Stromal cell of bone marrow (primary cell): ENCODE results near the gene HOXC5.

Experiments used
- DNase-seq: peaks from one replicate; pipeline ENCODE4 v3.0.0-alpha.2; 2012; ENCODE audit warnings: low read depth

Gene HOXC5

DNA sequence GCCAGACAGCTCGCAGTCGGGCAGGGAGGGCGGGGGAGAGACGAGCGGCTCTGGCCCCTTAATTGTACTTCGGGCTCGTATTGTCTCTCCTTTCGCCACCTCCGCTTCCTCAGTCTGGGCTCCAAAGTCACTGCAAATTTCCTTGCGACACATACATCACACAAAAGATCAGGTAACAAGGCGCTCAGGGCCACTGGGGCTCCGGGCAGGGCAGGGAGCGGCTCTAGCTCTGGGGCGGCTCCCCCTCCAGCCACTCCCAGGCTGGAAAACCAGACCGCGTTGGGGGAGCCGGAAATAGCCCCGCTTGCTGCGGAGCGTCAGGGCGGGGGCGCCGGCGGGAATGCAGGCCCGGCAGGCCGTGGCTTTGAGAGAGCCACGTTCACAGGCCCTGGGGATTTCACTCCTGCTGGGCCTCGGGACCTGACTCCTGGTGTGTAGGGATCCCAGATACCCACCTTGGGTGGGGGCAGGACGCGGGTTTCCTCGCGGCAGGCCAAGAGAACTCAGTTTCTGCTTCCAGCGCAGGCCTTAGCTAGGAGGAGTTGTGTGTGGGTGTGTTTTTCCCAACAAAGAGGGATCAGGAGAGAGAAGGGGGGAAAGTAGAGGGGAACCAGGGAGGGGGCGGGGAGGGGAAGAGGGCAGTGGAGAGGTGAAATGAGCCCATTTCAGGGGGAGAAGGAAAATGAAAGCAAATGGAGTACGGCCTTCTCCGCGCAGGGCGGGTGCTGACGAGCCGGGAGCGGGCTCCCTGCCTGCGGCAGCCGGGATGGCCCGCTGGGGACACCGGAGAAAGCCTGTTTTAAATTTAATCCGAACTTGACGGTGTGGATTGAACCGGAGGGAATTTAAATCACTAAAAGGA, 37.2 kb upstream of the HOXC5 start:
- no peak for DNase-seq

DNA sequence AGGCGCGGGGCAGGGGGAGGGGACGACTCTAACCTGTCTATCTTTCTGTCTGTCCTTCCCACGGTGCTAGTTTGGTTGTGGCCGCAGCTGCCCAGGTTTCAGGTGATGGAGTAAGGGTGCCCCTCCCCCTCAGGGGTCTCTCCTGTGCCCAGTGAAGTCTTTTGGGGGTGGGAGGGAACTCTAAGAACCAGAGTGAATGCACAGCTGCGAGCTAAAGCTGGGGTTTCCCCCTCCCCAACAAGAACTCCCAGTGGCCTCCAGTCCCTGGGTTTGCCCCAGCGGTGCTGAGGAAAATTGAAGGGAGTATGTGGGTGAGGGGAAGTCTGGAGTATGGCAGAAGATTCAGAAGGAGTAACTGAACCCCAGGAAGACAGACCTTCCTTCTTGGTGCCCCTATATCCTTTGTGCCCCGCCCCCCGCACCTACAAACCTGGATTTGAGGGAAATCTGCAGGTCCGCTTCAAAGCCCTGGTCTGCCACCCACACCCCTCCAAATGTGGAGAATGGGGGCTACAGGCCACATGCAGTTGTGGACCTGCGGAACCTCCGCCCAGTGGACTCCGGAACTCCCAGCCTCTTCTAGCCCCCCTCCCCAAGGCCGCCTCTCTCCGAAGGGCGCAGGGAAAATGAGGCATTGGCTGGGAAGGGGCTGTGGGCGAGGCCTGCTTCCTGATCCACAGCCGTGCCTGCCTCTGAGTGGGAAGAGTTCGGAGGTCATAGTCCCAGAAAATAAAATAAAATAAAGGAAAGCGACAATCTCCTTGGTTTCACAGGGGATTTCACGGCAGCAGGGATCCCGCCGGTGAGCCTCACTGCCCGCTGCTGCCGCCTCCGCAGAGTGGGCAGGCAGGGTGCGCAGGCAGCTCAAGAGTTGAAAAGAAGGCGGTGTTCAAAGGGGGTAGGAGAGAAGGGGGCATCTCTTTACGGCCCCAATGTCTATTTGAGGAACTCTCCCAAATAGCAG, 36.3 kb upstream of the HOXC5 start:
- no peak for DNase-seq

DNA sequence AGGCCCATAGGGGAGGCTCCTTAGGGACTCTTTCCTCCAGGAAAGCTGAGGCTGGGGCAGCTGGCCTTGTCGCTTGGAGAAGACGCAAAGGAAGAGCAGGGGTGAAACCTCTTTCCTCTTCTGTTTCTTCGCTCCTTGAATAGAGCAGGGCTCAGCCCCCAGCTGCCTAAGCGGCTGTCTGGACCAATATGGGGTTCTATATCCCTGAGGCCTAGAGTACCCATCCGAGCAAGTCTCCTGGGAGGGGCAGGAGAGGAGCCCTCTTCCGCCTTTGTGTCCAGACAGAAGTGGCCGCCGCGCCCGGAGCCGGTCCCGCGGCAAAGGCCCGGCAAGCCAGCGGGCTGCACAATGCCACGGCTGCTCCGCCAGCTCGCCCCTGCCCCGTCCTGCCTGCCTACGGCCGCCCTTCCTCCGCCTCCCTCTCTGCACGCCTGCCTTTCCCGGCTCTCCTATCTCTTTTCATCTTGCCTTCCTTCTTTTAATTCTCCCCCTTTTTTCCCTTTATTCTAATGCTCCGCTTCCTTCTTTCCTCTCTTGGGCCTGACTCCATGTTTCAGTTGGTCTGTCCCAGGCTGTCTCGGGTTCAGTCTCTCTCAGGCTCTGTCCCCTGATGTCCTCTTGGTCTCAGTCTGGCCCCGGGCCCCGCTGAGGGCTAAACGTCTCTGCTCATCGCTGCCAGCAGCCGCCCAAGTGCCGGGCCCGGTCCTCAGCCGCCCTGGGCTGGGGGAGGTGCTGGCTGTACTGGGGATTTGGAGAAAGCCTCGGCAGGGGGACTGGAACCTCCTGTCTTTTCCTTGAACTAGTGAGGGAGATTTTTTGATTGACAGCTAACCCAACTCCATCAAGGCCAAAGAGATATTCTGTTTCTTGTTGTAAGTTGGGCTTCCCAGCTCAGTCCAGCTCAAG, 35.4 kb upstream of the HOXC5 start:
- DNase-seq: no peak

DNA sequence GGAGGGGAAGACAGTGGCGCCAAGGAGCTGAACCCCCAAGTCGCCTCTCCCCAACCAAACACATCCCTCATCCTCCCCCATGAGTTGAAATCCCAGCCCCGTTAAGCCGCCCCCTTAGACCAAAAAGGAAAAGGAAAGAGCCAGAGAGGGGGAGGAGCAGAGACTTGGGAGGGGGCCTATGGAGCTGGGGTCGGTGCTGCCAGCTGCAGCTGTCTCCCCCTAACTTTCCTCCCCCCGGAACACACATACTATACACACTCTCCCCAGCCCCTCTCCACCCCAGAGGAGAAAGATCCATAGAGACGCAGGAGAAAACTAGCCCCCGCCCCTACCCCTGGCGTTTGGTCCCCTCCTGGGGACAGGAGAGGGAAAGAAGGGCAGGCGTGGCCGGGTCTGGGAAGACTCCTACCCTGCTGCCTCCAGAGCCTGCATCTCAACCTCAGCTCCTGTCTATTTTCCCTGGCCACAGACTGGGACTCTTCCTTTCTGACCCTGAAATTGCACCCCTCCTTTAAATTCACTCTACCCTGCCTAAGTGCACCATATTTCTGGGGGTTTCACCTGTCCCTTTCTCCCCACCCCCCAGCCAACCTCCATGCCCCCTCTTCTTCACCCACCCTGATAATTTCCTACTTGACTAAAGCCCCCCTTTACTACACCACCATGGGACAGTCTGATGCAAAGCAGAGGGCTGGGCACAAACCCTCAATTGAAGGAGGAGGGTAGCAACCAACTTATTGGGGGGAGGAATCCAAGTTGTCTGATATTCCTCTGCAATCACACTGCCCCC, 34.5 kb upstream of the HOXC5 start:
- DNase-seq: no peak

DNA sequence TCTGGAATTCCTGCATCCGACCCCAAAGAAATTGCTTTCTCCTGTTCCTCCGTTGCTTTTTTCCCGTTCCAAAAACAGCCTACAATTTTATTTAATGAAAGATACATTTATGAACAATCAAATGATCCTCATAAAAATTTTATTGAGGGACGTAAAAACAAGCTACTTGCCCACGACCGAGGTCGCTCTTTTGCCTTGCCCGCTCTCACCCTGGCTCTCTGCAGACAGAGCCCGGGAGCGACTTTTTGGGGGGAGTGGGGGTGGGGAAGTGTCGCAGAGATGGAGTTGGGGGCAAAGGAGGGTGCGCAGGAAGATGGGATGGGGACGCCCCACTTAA, 34.0 kb upstream of the HOXC5 start:
- no peak for DNase-seq

DNA sequence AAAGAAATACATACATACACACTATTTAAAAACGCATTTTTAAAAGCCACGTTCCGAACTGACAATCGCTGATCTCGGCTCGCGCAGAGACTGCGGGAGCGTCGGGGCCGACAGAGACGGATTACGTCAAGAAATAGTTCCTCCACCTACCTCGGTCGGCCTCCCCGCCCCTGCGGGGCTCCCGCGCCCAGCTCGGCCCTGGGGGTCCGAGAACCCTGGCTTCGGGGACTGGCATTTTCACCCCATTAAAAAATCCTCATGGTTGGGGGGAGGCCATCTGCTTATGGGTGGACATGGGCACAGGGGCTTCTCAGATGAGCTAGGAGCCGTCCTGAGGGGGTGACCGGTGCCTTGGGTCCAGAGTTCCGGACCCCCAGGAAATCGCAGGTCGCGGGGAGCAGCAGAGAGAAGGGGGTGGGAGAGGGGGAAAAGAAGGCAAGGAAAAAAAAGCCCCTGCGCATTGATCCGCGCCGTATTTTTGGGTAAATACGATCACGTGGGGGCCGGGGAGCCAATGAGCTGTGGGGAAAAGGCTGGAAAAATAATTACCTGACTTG, 33.2 kb upstream of the HOXC5 start:
- peak; percentile 85 for DNase-seq

DNA sequence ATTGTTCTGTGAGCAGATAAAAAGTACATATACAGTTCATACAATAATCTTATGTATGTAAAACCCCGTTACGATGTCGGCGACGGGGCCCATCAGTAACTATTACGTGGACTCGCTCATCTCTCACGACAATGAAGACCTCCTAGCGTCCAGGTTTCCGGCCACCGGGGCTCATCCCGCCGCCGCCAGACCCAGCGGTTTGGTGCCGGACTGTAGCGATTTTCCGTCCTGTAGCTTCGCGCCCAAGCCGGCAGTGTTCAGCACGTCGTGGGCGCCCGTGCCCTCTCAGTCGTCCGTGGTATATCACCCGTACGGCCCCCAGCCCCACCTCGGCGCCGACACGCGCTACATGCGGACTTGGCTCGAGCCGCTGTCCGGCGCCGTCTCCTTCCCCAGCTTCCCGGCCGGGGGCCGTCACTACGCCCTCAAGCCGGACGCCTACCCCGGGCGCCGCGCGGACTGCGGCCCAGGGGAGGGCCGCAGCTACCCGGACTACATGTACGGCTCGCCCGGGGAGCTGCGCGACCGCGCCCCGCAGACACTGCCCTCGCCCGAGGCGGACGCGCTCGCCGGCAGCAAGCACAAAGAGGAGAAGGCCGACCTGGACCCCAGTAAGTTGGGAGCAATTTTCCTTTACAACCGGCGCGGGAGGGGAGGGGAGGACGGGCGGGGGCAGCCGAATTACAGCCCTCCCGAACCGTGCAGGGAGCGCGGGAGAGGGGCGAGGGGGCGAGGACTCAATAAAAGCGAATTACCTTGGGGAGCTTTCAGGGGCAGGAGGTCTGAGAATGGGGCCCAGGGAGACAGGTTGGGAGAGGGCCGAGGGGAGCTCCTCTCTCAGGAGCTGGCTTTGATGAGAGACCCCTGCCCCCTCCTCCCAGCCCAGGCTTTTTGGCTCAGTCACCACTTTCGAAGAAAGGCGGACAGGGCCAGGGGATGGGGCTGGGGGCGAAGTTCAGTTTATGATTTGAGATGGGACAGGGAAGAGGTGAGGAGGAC, 32.4 kb upstream of the HOXC5 start, which contains the start of gene HOXC9:
TSS of gene HOXC9 (plus strand) at position 46 of the 999 bp plus-strand sequence. CDS start at position 74, 28 bp downstream.
- DNase-seq: no peak

DNA sequence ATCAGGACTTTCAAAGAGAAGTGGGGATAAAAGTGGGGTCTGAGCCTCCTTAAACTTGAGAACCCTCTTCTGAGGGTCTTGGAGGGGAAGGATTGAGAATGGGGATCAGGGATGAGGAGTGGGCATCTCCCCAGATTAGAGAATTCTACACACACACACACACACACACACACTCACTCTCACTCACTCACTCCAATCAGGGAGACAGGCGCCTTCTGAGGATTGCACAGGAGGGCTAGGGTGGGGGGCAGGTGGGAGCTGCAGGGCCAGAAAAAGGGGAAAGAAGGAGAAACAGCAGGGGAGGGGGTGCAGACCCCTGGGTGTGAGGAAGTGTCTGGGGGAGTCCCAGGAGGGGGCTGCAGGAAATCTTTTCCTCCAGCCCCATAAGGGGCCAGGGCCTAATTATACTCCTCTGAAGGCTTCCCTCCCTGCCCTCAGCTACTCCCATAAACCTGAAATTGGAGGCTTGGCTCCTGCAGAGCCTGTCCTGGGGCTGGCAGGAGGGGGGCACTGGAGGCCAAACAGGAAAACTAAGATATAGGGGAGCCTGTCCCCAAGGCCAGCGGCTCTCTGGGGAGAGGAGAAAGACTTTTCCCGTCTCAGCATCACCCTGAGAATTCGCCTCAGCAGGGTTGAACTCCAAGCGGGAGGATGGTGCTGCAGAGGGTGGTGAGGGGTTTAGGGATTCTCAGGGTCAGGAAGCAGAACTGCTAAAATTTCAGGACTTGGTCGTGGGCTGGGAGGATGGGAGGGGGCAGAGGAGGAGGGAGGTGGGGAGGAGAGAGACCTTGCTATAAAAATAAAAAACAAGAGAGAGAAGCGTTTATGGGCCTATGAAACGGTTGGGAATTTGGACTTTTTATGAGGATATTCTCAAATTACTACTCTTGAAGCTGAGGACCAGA, 31.3 kb upstream of the HOXC5 start:
- DNase-seq: no peak

DNA sequence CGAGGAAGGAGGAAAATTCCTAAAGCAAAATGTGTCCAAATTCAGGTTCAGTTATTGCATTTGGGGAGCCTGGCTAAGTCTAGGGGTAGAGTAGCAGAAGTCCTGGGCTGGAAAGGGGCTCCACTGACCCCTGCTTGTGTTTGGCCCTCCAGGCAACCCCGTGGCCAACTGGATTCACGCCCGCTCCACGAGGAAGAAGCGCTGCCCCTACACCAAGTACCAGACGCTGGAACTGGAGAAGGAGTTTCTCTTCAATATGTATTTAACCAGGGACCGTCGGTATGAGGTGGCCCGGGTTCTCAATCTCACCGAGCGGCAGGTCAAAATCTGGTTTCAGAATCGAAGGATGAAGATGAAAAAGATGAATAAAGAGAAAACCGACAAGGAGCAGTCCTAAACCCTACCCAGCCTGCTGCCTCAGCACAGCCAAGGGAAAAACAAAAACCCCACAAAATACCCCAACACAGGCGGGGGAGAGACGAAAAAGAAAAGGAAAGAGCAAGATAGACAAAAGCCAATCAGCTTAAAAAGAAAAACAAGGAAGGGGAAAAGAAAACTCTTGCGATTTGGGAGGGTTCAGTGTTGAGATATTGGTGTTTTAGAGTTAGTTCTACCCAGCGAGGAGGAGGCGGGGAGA, 30.5 kb upstream of the HOXC5 start:
- no peak for DNase-seq

DNA sequence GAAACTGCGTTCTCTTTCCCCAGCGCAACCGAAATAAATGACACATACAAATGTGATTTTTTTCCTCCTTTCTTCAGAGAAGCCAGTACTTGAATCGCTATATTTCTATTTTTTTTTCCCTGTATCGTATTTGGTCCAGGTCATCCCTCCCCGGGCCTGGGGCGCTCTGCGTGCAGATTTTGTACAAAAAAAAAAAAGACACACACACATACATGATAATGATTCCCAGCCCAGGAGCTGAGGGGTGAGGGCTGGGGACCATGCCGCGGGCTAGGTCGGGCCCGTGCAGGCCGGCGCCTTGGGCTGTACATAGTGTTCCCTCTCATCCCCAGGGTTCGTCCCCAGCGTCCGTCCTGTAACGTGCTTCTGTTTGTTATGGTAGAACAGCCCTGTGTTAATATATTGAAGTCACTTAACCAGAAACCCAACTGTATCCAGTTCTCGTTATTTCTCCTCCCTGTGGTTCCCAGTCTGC, 29.9 kb upstream of the HOXC5 start:
- DNase-seq: no peak

DNA sequence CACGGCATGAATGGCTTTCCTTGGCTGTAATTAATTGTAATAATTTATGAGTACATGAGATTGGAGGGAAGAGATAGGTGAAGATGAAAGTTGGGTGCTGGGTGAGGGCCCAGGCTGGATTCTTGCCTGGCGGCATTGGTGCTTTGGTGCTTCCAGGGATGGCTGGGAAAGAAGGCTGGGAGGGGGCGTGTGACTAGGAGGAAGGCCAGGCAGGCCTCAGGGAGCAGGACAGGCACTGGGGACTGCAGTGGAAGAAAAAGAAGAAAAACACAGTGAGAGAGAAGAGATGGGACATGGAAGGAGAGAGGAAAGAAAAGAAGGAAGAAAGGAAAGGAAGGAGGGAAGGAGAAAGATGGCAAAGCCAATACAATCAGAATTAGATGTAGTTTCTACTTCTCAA, 29.2 kb upstream of the HOXC5 start:
- DNase-seq: no peak

DNA sequence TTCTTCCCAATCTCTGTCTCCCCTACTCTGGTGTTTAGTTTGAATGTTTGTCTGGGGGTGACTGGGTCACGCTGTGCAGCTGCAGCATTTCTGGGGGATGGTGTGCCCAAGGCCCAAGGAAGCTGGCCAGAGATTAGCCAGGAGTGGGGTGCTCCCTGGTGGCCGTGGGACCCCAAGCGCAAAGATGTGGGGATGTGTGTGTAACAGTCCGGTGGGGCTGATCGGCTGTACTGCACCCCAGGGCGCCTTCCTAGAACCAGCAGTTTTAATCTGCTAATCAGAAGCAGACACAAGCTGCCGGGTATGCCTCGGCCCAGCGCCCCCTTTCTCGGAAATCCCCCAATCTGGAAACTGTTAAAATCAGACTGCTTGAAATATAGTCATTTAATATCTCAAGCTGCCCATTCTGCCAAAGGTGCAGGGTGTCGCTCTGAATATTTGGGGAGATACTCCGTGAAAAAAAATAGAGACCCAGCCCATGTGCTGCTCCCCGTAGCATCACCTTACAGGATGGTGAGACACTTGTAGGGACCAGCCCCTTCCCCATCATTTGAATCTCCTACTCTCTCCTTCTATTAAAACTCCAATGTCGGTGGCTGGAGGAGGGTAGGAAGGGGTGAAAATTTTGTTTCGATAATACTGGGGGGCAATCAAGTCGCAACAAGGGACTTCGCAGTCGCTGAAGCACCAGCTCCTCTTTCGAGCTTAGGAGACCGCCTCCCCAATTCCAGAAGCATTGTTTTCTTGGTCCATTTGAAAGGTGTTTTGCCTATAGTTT, 28.6 kb upstream of the HOXC5 start:
- no peak for DNase-seq

DNA sequence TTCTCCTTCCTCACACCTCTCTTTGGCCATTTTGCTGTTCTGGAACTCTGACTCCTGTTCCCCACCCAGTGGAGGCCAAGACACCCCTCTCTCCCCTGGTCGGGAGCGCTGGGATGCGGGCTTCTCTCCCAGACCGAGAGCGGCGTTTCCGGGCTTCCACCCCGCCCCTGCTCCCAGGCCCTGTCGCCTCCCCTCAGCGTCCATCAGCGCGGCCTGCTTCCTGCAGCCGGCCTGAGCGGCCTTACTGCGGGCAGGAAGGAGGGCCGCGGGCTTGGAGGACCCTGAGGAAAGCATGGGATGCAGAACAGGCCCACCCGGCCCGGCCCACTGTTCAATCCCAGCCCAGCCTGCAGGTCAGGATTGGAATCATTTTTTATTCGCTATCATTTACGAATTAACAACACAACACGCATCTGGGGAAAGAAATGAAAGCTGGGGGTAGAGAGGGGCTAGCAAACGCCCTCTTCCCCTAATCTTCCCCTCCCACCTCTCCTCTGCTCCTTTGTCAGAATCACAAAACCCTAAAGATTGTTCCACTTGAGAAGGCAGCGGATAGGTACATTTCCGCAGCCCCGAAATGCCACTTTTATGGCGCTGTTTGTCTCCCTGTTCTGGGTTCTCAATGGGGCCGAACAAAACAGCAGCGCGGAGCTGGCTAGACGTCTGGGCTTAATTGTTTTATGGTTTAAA, 27.9 kb upstream of the HOXC5 start:
- DNase-seq: no peak

DNA sequence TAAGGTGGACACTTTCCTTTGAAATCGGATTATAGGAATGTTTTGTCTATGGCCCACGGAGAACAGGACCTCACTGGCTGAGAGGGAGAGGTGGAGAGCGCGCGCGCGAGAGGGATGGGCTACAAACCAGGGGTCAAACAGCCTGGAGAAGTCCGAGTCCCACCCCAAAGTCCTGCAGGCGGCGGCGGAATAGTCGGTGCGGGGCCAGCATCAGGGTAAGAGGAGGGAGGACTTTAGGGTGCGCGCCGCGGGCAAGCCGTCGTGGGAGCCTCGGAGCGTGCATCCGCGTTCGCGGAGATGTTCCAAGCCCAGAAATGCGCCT, 27.4 kb upstream of the HOXC5 start:
- no peak for DNase-seq

DNA sequence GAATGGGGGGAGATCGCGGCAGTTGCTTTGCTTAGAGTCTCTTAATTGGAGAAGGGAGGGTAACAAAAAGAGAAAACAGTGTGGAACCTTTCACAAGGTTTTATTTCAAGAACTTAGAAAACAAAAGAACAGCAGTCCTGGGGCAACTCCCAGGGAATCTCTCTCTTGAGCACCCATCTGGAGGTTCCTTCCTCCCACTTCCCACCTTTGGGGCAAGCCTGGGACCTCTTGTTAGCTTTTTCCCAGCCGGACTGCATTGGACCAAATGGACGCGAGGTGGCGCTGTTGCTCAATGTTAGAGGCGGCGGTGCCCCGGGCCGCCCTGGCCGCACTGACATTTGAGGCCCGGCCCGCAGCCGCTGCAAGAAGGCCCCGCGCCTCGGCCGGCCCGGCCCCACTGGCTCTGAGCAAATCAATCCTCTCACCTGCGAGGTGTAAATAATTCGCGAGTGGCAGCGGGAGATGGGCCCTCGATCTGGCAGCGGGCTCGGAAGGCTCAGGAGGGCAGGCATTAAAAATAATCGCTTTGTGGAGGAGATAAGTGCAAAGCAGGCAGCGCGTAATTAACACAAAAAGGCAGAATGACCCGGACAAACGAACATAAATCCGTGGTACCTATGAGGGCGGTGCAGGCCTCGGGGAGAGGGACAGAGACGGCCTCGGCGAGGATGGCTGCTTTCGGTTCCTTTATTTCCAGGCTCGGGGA, 26.8 kb upstream of the HOXC5 start:
- DNase-seq: peak; percentile 77
